CD14-positive monocyte (primary cell): ENCODE results near the gene CROCC2. TPM values are rescaled to one million over a fixed set of nuclear protein-coding genes. Genes with fewer than 3 reads are reported as not detected.

ENCODE experiments used
- DNase-seq, 3 donors: peaks; one replicate each; pipeline ENCODE4 v3.0.0-alpha.2; 2011 to 2022
- H2AFZ ChIP-seq: 2 replicates; pipeline ENCODE4 v1.6.0; 2012; ENCODE audit warnings: mild to moderate bottlenecking, low read depth, low read length, inconsistent platforms; ENCODE audit not compliant: insufficient read depth, poor library complexity, severe bottlenecking
- H3K27ac ChIP-seq, 2 donors: 1 replicate in 1 of 2; 2 replicates in 1 of 2; pipeline ENCODE4 v1.5.1; 2012 to 2013; ENCODE audit warnings: low read length in 2 of 2, control low read depth in 1 of 2, inconsistent platforms in 1 of 2, low read depth in 1 of 2, mild to moderate bottlenecking in 1 of 2
- H3K27me3 ChIP-seq, 2 donors: one replicate each; pipeline versions ENCODE4 v1.6.0 to v1.6.1; 2011 to 2013; ENCODE audit warnings: low read length in 2 of 2; ENCODE audit not compliant: control insufficient read depth in 2 of 2, insufficient read depth in 2 of 2
- H3K36me3 ChIP-seq, 2 donors: replicated peaks in 1 of 2; 1 replicate in 1 of 2; 2 replicates in 1 of 2; pipeline versions ENCODE4 v1.5.1 to v1.6.1; 2012 to 2013; ENCODE audit warnings: low read length in 2 of 2, control low read depth in 1 of 2, inconsistent platforms in 1 of 2, mild to moderate bottlenecking in 1 of 2; ENCODE audit not compliant: insufficient read depth in 2 of 2, control insufficient read depth in 1 of 2
- H3K4me1 ChIP-seq, 2 donors: 1 replicate in 1 of 2; 2 replicates in 1 of 2; pipeline versions ENCODE4 v1.5.1 to v1.6.1; 2012 to 2013; ENCODE audit warnings: low read length in 2 of 2, control low read depth in 1 of 2, inconsistent platforms in 1 of 2, mild to moderate bottlenecking in 1 of 2, moderate library complexity in 1 of 2; ENCODE audit not compliant: insufficient read depth in 2 of 2, control insufficient read depth in 1 of 2
- H3K4me2 ChIP-seq: replicated peaks from 2 replicates; pipeline ENCODE3; 2012; ENCODE audit warnings: low read length, moderate library complexity, mild to moderate bottlenecking; ENCODE audit not compliant: poor library complexity, severe bottlenecking; ENCODE audit errors: extremely low read depth
- H3K4me3 ChIP-seq, 3 experiments: fragments of 200-600 bp in 1 of 3; sonication (generic) in 1 of 3; replicated peaks in 1 of 3; 1 replicate in 2 of 3; 2 replicates in 1 of 3; pipeline ENCODE4 v1.5.1; 2011 to 2013; ENCODE audit warnings: low read length in 3 of 3, mild to moderate bottlenecking in 3 of 3, control low read depth in 2 of 3, low read depth in 2 of 3, inconsistent platforms in 1 of 3, moderate library complexity in 1 of 3
- H3K79me2 ChIP-seq: 2 replicates; pipeline ENCODE4 v1.6.0; 2012; ENCODE audit warnings: mild to moderate bottlenecking, control low read depth, inconsistent platforms, low read length, moderate library complexity; ENCODE audit not compliant: insufficient read depth
- H3K9ac ChIP-seq: 2 replicates; pipeline ENCODE4 v1.6.0; 2017; ENCODE audit warnings: low read length, mild to moderate bottlenecking; ENCODE audit not compliant: insufficient read depth, poor library complexity, severe bottlenecking
- H3K9me3 ChIP-seq, 2 donors: replicated peaks in 1 of 2; 1 replicate in 1 of 2; 2 replicates in 1 of 2; pipeline versions ENCODE4 v1.5.1 to v1.6.1; 2012 to 2013; ENCODE audit warnings: low read length in 2 of 2, control low read depth in 1 of 2; ENCODE audit not compliant: control insufficient read depth in 1 of 2, insufficient read depth in 1 of 2
- H4K20me1 ChIP-seq: 2 replicates; pipeline ENCODE4 v1.6.0; 2012; ENCODE audit warnings: mild to moderate bottlenecking, low read length, control low read depth, moderate library complexity; ENCODE audit not compliant: insufficient read depth
- H3K27ac Mint-ChIP-seq, 7 donors: one replicate each; pipeline ENCODE4 v1.8.0; 2020; ENCODE audit warnings: mild to moderate bottlenecking in 7 of 7, mixed read lengths in 7 of 7, moderate library complexity in 6 of 7, inconsistent platforms in 2 of 7
- H3K27me3 Mint-ChIP-seq, 3 donors: one replicate each; pipeline ENCODE4 v1.8.0; 2021 to 2022; ENCODE audit warnings: low read depth in 3 of 3, mild to moderate bottlenecking in 3 of 3, mixed read lengths in 3 of 3, moderate library complexity in 3 of 3, inconsistent platforms in 1 of 3
- H3K36me3 Mint-ChIP-seq, 2 donors: one replicate each; pipeline ENCODE4 v1.8.0; 2020; ENCODE audit warnings: mixed read lengths in 2 of 2, inconsistent platforms in 1 of 2, mild to moderate bottlenecking in 1 of 2
- H3K4me1 Mint-ChIP-seq: one replicate; pipeline ENCODE4 v1.8.0; 2020; ENCODE audit warnings: mild to moderate bottlenecking, mixed read lengths
- H3K4me3 Mint-ChIP-seq, 2 donors: one replicate each; pipeline ENCODE4 v1.8.0; 2020; ENCODE audit warnings: mild to moderate bottlenecking in 2 of 2, mixed read lengths in 2 of 2, moderate library complexity in 1 of 2
- H3K9me3 Mint-ChIP-seq, 7 donors: one replicate each; pipeline ENCODE4 v1.8.0; 2020 to 2022; ENCODE audit warnings: mixed read lengths in 7 of 7, mild to moderate bottlenecking in 6 of 7, moderate library complexity in 6 of 7, inconsistent platforms in 2 of 7
- WGBS: methylation state at CpG from one replicate; pipeline ENCODE4 v1.1.5; 2013; ENCODE audit warnings: missing lambda C conversion rate; ENCODE audit not compliant: insufficient coverage; 5-methylcytosine and 5-hydroxymethylcytosine counted together
- intact Hi-C, 2 donors: fragments of 100-400 bp; cut with micrococcal nuclease; formaldehyde crosslinking; loops; one replicate each; pipeline versions ENCODE4 v1.15.0 to v1.15.1; 2023
- polyA plus RNA-seq, 3 donors: library from polyadenylated mRNA; depleted of rRNA in 1 of 3; unstranded in 2 of 3; stranded (reverse) in 1 of 3; fragments of 300-500 nt in 2 of 3; fragments of >200 nt in 1 of 3; fragmentation: Illumina TruSeq in 2 of 3; gene quantifications; 1 replicate in 2 of 3; 2 replicates in 1 of 3; pipeline ENCODE4 v1.2.3, GENCODE V29; 2012 to 2021
- TF ChIP-seq, protein P1 (sequence below): fragments of 200-600 bp; IDR thresholded peaks from one replicate; pipeline ENCODE4 v1.8.0; 2022; ENCODE audit warnings: antibody characterized with exemption, mild to moderate bottlenecking

CROCC2 gene
- polyA plus RNA-seq, 3 donors: 0.15 TPM; not detected in 2

DNA sequence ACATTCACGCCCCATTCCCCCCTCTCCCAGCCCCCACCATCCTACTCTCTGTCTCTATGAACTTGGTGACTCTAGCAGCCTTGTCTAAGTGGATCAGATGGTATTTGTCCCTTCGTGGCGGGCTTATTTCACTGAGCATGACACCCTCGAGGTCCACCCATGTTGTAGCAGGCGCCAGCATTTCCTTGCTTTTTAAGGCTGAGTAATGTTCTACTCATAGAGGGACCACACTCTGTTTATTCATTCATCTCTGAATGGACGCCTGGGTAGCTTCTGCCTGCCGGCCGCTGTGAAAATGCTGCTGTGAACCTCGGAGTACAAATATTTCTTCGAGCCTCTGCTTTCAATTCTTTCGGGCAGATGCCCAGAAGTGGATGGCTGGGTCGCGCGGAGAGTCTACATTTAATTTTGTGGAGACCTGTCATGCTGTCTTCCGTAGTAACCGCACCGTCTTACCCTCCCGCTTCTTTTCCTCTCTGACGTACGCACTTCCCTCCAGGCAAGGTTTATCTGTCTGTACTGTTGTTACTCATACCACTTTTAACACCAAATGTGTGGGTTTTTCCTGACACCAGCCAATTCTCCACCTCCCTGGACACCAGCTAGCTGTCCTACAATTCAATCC lies 5.6 kb downstream of the CROCC2 start:
- intact Hi-C loops: no loop called here
- Histone ChIP-seq H3K36me3 (no peaks in the 10 kb centered on the region), H4K20me1 (no peaks in the 10 kb centered on the region), H3K27me3 (peaks cover 0 to 18% of the 10 kb centered on the region in 2 donors), H3K4me1 (no peaks in the 10 kb centered on the region), H2AFZ (no peak overlapping the region), H3K79me2 (no peaks in the 10 kb centered on the region), H3K9ac (no peak overlapping the region), H3K4me2 (no peak overlapping the region), H3K9me3 (no peaks in the 10 kb centered on the region), H3K4me3 (no peak overlapping the region), H3K27ac (no peak overlapping the region)
- peaks cover 14 to 31% (median 18%) of the 10 kb centered on the region in 3 donors for H3K27me3 Mint-ChIP-seq
- TF ChIP-seq, protein P1, sequence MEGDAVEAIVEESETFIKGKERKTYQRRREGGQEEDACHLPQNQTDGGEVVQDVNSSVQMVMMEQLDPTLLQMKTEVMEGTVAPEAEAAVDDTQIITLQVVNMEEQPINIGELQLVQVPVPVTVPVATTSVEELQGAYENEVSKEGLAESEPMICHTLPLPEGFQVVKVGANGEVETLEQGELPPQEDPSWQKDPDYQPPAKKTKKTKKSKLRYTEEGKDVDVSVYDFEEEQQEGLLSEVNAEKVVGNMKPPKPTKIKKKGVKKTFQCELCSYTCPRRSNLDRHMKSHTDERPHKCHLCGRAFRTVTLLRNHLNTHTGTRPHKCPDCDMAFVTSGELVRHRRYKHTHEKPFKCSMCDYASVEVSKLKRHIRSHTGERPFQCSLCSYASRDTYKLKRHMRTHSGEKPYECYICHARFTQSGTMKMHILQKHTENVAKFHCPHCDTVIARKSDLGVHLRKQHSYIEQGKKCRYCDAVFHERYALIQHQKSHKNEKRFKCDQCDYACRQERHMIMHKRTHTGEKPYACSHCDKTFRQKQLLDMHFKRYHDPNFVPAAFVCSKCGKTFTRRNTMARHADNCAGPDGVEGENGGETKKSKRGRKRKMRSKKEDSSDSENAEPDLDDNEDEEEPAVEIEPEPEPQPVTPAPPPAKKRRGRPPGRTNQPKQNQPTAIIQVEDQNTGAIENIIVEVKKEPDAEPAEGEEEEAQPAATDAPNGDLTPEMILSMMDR: no peak
- no peaks in the 10 kb centered on the region for H3K4me1 Mint-ChIP-seq
- no peak for DNase-seq
- H3K4me3 Mint-ChIP-seq: no peak overlapping the region
- no peaks in the 10 kb centered on the region for H3K9me3 Mint-ChIP-seq
- no peaks in the 10 kb centered on the region for H3K36me3 Mint-ChIP-seq
- no peak overlapping the region for H3K27ac Mint-ChIP-seq
- WGBS: 74% methylated on average over 17 of the region's 20 CpGs

DNA sequence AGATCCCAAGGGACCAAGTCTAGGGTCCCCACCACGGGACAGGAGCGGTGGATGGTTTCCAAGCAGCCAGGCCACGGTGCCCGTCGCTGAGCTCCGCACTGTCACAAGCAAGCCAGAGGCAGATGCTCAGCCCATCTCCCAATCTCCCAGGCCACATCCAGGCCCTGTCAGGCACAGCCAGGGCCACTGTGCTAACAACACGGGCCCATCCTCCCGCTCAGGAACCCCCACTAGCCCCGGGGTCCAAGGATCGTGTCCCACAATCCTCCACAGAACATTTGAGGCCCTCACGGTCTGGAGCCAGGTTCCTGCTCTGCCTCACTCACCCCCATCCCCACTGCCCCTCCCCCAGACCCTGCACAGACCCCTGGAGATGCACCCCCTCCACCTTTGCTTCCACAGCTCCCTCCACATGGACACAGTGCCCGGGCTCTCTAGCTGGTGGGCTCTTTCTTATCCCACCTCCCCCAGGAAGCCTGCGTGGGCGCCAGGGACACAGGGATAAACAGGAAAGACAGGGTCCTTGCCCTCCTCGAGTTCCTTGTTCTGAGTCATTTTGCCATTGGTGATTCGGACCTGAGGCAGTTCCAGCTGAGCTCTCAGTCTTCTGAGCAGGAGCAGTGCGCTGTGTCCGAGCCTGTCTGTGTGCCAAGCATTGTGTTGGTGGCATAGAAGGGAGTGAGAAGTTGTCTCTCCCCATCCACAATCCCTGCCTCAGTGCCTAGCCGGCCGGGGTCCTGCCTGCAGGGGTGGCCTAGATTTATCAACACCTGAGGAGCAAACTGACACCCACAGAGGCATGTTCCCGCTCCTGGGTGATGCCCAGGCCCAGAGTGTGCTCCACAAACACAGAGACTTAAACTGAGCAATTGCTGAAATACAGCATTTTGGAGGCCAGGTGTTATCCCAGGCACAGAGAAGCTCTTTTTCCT lies 7.0 kb downstream of the CROCC2 start:
- intact Hi-C loops: no loop called here
- no peak overlapping the region for H3K27ac Mint-ChIP-seq
- H3K4me1 ChIP-seq: no peaks in the 10 kb centered on the region
- H3K27me3 ChIP-seq: peaks cover 0 to 19% of the 10 kb centered on the region in 2 donors
- TF ChIP-seq, protein P1: no peak
- no peak overlapping the region for H3K4me2 ChIP-seq
- no peaks in the 10 kb centered on the region for H3K36me3 Mint-ChIP-seq
- H3K27ac ChIP-seq: no peak overlapping the region
- peaks cover 17 to 36% (median 18%) of the 10 kb centered on the region in 3 donors for H3K27me3 Mint-ChIP-seq
- no peaks in the 10 kb centered on the region for H3K9me3 Mint-ChIP-seq
- H3K79me2 ChIP-seq: no peaks in the 10 kb centered on the region
- H3K9ac ChIP-seq: no peak overlapping the region
- no peaks in the 10 kb centered on the region for H3K4me1 Mint-ChIP-seq
- no peak overlapping the region for H3K4me3 ChIP-seq
- no peak for DNase-seq
- H3K9me3 ChIP-seq: no peaks in the 10 kb centered on the region
- no peaks in the 10 kb centered on the region for H4K20me1 ChIP-seq
- H2AFZ ChIP-seq: no peak overlapping the region
- 87% methylated on average over 18 of the region's 21 CpGs for WGBS
- no peak overlapping the region for H3K4me3 Mint-ChIP-seq
- no peaks in the 10 kb centered on the region for H3K36me3 ChIP-seq
